Keratinocyte (primary cell): ENCODE measurements around the gene KAT2B. TPM values are rescaled to one million over a fixed set of nuclear protein-coding genes. Genes with fewer than 3 reads are reported as not detected.

Experiments used
- DNase-seq: peaks from one replicate; pipeline ENCODE4 v3.0.0-alpha.2; 2011; ENCODE audit warnings: low read depth, missing footprints, low spot score
- FAIRE-seq: peaks from 2 replicates; lab custom pipeline; 2011; peaks lifted over from hg19 to GRCh38; lab: Jason Lieb, UNC
- H2AFZ ChIP-seq: 2 replicates; pipeline ENCODE4 v1.6.0; 2012; ENCODE audit warnings: low read length, control low read depth, inconsistent platforms; ENCODE audit not compliant: control insufficient read depth
- H3K27ac ChIP-seq: 2 replicates; pipeline ENCODE4 v1.5.1; 2011; ENCODE audit warnings: low read length; ENCODE audit not compliant: control insufficient read depth, insufficient read depth
- H3K27me3 ChIP-seq: 3 replicates; pipeline ENCODE4 v1.6.0; 2011; ENCODE audit warnings: low read length; ENCODE audit not compliant: control insufficient read depth, insufficient read depth; ENCODE audit errors: extremely low read depth
- H3K36me3 ChIP-seq, 2 experiments: 2 replicates in 1 of 2; 3 replicates in 1 of 2; pipeline ENCODE4 v1.5.1; 2011; ENCODE audit warnings: low read length in 2 of 2, mild to moderate bottlenecking in 1 of 2; ENCODE audit not compliant: control insufficient read depth in 2 of 2, insufficient read depth in 2 of 2; ENCODE audit errors: extremely low read depth in 1 of 2
- H3K4me1 ChIP-seq: 3 replicates; pipeline ENCODE4 v1.5.1; 2011; ENCODE audit warnings: low read length; ENCODE audit not compliant: control insufficient read depth, insufficient read depth; ENCODE audit errors: extremely low read depth
- H3K4me2 ChIP-seq: 3 replicates; pipeline ENCODE4 v1.6.0; 2011; ENCODE audit warnings: low read depth, low read length; ENCODE audit not compliant: control insufficient read depth, insufficient read depth; ENCODE audit errors: extremely low read depth
- H3K4me3 ChIP-seq, 3 experiments: fragments of 200-600 bp in 1 of 3; sonication (generic) in 1 of 3; 2 replicates in 2 of 3; 3 replicates in 1 of 3; pipeline ENCODE4 v1.5.1; 2011 to 2016; ENCODE audit warnings: low read length in 3 of 3, mild to moderate bottlenecking in 3 of 3, control low read depth in 2 of 3, inconsistent platforms in 1 of 3, low read depth in 1 of 3, mixed read lengths in 1 of 3, mixed run types in 1 of 3, moderate library complexity in 1 of 3; ENCODE audit not compliant: control insufficient read depth in 2 of 3, insufficient read depth in 2 of 3; ENCODE audit errors: extremely low read depth in 1 of 3
- H3K79me2 ChIP-seq: 2 replicates; pipeline ENCODE4 v1.6.0; 2012; ENCODE audit warnings: low read length; ENCODE audit not compliant: control insufficient read depth, insufficient read depth
- H3K9ac ChIP-seq: 3 replicates; pipeline ENCODE4 v1.6.0; 2011; ENCODE audit warnings: low read length; ENCODE audit not compliant: control insufficient read depth, insufficient read depth; ENCODE audit errors: extremely low read depth
- H3K9me1 ChIP-seq: 3 replicates; pipeline ENCODE4 v1.6.0; 2011; ENCODE audit warnings: low read length; ENCODE audit not compliant: control insufficient read depth, insufficient read depth; ENCODE audit errors: extremely low read depth
- H3K9me3 ChIP-seq: 2 replicates; pipeline ENCODE4 v1.5.1; 2012; ENCODE audit warnings: low read depth, low read length; ENCODE audit not compliant: control insufficient read depth
- H4K20me1 ChIP-seq: 3 replicates; pipeline ENCODE4 v1.6.0; 2011; ENCODE audit warnings: low read length; ENCODE audit not compliant: control insufficient read depth, insufficient read depth; ENCODE audit errors: extremely low read depth
- EZH2 ChIP-seq: IDR thresholded peaks from one replicate; pipeline ENCODE4 v1.6.1; 2012; ENCODE audit warnings: inconsistent platforms, mild to moderate bottlenecking, low read length, moderate library complexity
- dilution Hi-C: fragments of 300-500 bp; cut with MboI; formaldehyde crosslinking; loops from one replicate; pipeline ENCODE4 v1.7.0; 2020; ENCODE audit warnings: low sequenced_read_pairs; ENCODE audit not compliant: extremely low pct_ligation_motif_present
- polyA plus RNA-seq, 5 experiments: library from polyadenylated mRNA; depleted of rRNA in 3 of 5; stranded (reverse) in 3 of 5; stranded (forward) in 1 of 5; unstranded in 1 of 5; fragments of >200 nt; gene quantifications; 1 replicate in 1 of 5; 2 replicates in 3 of 5; 3 replicates in 1 of 5; pipeline versions ENCODE4 v1.2.1 to v1.2.3, GENCODE V29; 2011 to 2012; ENCODE audit warnings: missing spikeins in 2 of 5, low read depth in 1 of 5, low replicate concordance in 1 of 5
- TF ChIP-seq, protein P1 (sequence below), 3 experiments: IDR thresholded peaks in 1 of 3; conservative IDR thresholded peaks in 1 of 3; optimal IDR thresholded peaks in 1 of 3; 2 replicates in 2 of 3; 3 replicates in 1 of 3; pipeline versions ENCODE3 to v1.5.1; 2011; ENCODE audit warnings: low read length in 3 of 3, mild to moderate bottlenecking in 3 of 3, moderate library complexity in 2 of 3, control low read depth in 1 of 3, inconsistent platforms in 1 of 3; ENCODE audit not compliant: insufficient read depth in 2 of 3; ENCODE audit errors: extremely low read depth in 1 of 3

Gene KAT2B
- polyA plus RNA-seq, 1 donor (not counting 4 experiments of a cell fraction or from before 2014, with no cell fraction given), result 4.6 TPM

DNA sequence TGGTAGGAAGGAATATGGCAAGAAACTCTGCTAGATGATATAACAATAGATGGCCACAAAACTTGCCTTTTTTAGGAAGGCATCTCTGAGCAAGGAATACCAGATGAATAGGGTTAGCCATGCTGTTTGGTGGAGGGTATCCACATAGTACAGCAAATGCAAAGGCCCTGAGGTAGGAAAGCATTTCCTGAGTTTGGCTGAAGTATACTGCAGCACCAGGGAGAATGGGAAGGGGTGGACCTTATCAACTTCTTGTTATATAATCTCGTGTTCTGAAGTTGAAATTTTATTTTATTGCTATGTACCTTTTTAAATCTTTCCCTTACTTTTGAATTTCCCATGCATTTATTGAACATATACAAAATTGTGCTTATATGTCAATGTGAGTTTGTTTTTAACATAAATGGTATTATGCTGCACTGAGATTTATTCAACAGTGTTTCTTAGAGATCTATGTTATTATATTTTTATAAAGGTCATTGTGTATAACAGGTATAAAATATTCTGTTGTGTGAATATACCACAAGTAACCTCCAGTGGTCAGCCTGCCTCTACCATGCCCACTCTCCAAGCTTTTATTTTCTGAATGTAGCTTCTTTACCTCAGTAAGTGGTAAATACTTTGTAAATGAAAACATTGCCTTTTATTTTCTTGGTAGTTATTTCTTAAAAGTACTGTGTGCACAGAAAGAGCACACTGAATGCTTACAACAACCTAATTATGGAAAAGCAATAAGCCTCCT lies 2.8 kb upstream of the KAT2B start:
- Histone ChIP-seq H3K4me2 (no peak overlapping the region), H3K79me2 (no peaks in the 10 kb centered on the region), H3K9me1 (no peaks in the 10 kb centered on the region), H3K4me1 (peaks cover 4% of the 10 kb centered on the region), H2AFZ (no peak overlapping the region), H3K36me3 (no peaks in the 10 kb centered on the region), H3K9me3 (no peaks in the 10 kb centered on the region), H4K20me1 (no peaks in the 10 kb centered on the region), H3K4me3 (no peak overlapping the region), H3K9ac (no peak overlapping the region), H3K27me3 (no peaks in the 10 kb centered on the region), H3K27ac (no peak overlapping the region)
- FAIRE-seq (no peak), DNase-seq (no peak)
- dilution Hi-C loops, result no loop called here
- no peak for TF ChIP-seq EZH2
- TF ChIP-seq, protein P1, sequence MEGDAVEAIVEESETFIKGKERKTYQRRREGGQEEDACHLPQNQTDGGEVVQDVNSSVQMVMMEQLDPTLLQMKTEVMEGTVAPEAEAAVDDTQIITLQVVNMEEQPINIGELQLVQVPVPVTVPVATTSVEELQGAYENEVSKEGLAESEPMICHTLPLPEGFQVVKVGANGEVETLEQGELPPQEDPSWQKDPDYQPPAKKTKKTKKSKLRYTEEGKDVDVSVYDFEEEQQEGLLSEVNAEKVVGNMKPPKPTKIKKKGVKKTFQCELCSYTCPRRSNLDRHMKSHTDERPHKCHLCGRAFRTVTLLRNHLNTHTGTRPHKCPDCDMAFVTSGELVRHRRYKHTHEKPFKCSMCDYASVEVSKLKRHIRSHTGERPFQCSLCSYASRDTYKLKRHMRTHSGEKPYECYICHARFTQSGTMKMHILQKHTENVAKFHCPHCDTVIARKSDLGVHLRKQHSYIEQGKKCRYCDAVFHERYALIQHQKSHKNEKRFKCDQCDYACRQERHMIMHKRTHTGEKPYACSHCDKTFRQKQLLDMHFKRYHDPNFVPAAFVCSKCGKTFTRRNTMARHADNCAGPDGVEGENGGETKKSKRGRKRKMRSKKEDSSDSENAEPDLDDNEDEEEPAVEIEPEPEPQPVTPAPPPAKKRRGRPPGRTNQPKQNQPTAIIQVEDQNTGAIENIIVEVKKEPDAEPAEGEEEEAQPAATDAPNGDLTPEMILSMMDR (optimal IDR thresholded peaks at IDR 0.05 in 1 of 3, IDR thresholded peaks at IDR 0.05 in 1 of 3, conservative IDR thresholded peaks at IDR 0.05 in 1 of 3; ENCODE audit: extremely low read depth in 1 of 3, insufficient read depth in 2 of 3, low read length in 3 of 3), result no peak

DNA sequence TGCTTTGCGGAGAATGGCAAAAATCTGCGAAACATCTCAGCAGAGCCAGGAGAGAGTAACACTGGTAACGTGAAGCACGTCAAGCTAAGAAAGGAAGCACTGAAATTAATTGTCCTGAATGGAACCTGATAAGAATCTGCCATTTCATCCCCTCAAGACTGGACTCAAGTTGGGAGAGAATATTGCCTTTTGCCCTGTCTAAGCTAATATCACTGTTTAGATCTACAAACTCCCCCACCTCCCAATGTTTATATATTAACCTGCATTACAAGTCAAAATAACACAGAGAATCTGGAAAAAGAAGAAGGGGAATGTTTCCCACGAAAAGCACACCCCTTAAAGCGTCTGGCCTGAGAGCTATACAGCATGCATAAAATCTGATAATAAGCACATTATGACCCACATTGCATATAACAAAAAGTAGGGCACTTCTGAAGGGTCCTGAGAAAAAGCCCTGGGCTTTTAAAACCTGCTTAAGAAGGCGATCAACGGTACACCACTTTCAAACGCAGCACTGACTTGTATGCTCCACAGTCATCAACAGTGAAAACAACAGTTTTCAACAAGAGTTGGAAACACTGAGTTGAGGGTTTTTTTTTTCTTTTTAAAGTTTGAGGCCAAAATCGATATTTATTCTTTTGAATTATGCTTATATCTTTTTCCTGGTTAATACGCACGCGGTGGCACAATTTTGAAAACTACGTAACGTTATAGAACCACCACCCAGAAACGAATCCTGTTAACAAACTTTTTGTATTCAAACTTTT lies 1.4 kb upstream of the KAT2B start:
- DNase-seq (no peak), FAIRE-seq (no peak)

More for the DNA sequence above, 1.4 kb upstream of the KAT2B start:
- no peaks in the 10 kb centered on the region for H3K27me3 ChIP-seq
- H3K9me1 ChIP-seq, result no peaks in the 10 kb centered on the region
- H3K4me3 ChIP-seq, result peak overlapping the region in 2 of 3 experiments; percentile 59 to 78
- no peak overlapping the region for H2AFZ ChIP-seq
- peak overlapping the region; percentile 55 for H3K4me2 ChIP-seq
- no peak for TF ChIP-seq EZH2
- H3K9me3 ChIP-seq, result no peaks in the 10 kb centered on the region
- H3K9ac ChIP-seq, result no peak overlapping the region
- no peaks in the 10 kb centered on the region for H4K20me1 ChIP-seq
- dilution Hi-C loops, result no loop called here
- H3K4me1 ChIP-seq, result peaks cover 8% of the 10 kb centered on the region
- no peaks in the 10 kb centered on the region for H3K79me2 ChIP-seq
- no peak overlapping the region for H3K27ac ChIP-seq
- no peaks in the 10 kb centered on the region for H3K36me3 ChIP-seq
